Activated CD8-positive, alpha-beta memory T cell treated with anti-CD3 and anti-CD28 coated beads, Interleukin-2, amount 50 U/mL, for 48 hours (primary cell): ENCODE results near the gene OPCML.

ENCODE experiments used
- DNase-seq: peaks from one replicate; pipeline ENCODE4 v3.0.0-alpha.2; 2020

OPCML gene

GRCh38 chr11:133015457-133015856 is 516.8 kb downstream of the OPCML start:
- DNase-seq: no peak

DNA sequence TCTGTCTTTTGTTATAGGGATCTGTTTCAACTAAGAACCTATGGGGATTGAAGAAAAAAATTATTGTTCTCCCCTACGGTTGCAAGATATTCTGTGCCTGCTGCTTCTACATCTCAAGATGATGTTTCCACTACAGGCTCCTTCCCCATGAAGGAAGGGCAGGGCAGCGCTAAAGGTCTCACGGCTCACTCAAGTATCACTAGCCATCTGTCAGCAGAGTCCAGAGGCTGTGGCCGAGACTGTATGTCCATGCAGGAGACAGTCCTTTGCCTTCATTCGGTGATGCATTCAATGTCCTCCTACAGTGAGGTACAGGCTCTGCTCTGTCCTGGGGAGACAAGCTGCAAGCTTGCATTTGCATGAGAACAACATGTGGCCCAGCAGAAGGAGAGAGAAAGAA is 518.0 kb downstream of the OPCML start:
- DNase-seq: no peak

- DNase-seq: no peak
Measured at GRCh38 chr11:133012803-133013202, 519.5 kb downstream of the OPCML start.

GRCh38 chr11:133011604-133012003 is 520.7 kb downstream of the OPCML start:
- DNase-seq: no peak

DNA sequence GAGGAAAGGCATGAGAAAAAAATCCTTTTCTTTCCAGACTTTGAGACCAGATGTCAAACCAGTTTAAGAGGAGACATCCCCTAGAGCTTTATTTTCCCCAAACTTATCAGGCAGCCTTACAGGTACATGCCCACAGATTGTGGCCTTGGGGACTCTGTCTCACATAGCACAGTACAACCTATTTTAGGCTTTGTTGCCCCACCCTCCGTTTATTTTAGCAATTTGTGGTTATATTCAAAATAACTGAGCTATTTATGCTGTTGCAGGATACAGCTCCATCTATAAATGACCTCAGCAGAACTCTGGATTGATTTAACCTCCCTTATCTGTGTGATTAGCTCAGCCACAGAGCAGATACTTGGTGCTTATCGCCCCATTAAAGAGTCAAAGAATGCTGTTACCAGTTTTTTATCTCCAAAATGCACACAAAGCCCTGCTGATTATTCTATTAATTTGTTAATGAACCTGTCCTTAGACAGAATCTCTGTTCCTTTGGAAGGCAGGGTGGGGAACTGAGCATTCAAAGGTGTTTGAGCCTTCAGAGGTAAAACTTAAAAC is 525.2 kb downstream of the OPCML start:
- no peak for DNase-seq

DNA sequence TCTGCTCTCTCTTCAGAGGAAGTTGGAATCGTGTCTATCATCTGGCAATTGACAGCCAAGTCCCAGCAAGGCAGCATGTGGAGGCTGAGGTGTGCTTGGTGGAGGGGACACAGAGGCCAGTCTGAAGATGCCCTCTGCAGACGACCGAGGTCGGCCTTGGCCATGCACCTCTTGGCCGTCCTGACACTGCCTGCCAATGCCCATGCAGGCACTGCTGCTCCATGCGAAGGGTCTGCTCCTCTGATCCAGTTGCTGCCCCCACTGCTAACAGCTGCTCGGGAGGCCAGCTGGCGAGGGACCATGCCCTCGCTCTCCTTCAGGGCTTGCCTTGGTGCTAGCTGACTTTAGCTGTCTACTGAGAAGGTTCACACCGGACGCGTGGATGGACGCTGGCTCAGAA is 527.9 kb downstream of the OPCML start:
- no peak for DNase-seq

GRCh38 chr11:132999516-132999915 is 532.8 kb downstream of the OPCML start:
- no peak for DNase-seq

- no peak for DNase-seq
Measured at GRCh38 chr11:132999031-132999430, 533.3 kb downstream of the OPCML start.

- no peak for DNase-seq
Measured at GRCh38 chr11:132997396-132997795, 534.9 kb downstream of the OPCML start.

- no peak for DNase-seq
Measured at GRCh38 chr11:132994966-132995365, 537.3 kb downstream of the OPCML start.

GRCh38 chr11:132993991-132994502 is 538.3 kb downstream of the OPCML start:
- DNase-seq: no peak

DNA sequence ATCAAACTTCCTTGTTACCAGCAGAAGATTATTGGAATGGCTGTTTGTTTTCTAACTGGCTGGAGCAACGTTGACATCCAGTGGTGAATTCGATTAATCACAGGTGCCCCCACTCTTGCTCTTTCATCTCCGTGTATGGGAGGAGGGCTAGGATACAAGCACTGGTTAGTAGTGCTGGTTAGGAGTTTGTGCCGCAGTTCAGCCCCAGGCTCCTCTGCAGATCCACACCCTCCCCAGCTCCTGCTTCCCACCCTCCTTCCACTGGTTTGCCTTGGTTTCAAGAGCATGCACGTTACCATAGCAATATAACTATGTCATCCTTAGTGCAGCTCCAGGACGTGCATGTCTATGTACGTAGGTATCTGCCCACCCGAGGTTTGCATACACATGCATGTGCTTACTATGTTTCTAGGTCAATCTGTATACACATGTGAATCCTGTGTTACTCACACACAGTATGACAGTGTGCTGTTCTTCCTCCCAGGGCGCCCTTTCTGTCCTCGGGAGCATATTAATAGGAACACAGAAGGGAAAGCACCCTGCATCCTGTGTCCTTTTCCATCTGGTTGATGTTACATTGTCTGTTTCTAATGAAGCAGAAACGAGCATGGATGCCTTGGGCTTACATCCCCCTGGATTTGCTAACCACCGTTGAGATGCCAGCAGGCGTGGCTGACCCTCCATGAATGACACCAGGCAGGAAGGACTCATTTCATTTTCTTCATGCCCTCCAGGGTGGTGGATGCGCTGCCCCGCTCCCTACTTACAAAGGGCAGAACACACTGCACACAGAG is 539.3 kb downstream of the OPCML start:
- DNase-seq: no peak

DNA sequence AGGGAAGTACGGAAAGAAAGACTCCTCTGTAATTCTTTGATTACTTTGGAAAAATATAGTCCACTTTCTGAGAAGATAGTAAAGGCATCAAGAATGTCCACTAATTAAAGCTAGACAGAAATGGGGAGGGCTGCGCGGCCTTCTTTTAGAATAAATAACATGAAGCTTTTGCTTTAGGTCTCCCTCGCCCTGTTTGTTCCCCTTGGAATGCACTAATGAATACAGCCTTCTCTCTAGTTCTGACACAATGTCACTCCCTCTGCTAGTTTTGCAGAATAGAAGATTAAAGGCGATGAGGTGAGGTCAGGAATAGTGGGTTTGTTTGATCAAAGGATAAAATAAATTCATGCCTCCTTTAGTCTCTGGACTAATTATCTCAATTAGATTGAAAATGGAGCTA is 543.9 kb downstream of the OPCML start:
- no peak for DNase-seq

- DNase-seq: no peak
Measured at GRCh38 chr11:132987936-132988335, 544.4 kb downstream of the OPCML start.

DNA sequence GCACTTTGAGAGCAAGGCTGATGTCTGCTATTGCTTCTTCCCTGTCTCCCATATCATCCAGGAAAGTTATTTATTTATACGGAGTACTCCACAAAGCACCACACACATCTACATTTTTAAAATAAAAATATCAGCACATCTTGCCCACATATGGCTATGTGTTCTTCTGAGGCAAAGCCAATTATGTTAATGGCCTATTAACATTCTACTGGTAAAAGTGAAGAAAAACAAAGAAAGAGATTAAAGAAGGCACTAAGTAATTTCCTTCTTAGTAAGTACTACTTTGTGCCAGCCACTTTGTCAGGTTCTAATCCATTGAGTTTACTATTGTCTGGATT is 548.7 kb downstream of the OPCML start:
- DNase-seq: no peak

- no peak for DNase-seq
Measured at GRCh38 chr11:132982772-132983640, 549.3 kb downstream of the OPCML start.

DNA sequence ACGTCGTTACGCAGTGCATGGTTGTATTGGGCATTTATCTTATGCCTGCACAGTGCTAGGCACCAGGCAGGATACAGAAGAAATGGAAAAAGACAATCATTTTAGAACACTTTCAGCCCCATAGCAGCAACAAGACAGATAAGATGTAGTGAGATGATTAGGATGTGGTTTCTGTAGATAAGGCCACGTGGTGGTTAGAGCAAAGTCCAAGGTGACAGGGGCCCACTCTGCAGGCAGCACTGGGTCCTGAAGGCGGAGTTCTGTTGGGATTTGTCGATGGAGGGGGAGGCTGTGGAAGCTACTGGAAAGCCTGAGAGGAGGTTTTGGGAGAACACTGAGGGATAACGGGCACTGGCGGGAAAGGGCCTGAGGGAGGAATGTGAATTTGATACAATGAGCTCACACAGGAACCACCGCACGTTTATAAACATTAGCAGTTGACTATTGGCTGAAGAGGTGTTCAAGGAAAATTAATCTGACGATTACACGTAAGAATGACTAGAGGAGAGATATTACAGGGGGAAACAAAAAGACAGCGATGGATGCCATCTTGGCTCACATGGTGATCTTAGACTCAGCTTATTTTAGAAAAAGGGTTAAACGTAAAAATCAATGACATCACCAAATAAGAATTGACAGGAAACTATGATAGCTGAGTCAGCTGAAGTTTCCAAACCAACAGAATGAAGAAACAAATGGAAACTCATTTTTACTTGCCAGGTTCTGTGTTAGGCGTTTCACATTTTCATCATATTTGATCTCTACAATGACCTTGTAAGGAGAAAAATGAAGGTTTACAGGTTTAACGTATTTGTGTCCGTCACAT is 551.0 kb downstream of the OPCML start:
- no peak for DNase-seq

DNA sequence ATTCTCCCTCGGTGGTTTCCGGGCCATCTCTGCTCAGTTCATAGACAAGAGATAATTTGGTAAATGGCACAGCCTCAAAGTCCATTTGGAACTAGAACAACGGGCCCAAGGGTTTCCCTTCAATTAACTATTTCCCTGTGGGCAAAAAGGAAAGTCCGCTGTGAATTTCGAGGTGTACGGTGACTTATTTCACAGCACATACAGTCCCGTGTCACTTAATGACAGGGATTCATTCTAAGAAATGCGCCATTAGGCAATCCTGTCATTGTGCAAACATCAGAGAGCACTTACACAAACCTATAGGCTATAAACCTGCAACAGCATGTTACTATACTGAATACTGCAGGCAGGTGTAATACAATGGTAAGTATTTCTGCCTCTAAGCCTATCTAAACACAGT is 551.6 kb downstream of the OPCML start:
- no peak for DNase-seq

- DNase-seq: no peak
Measured at GRCh38 chr11:132977746-132978145, 554.6 kb downstream of the OPCML start.

GRCh38 chr11:132977241-132977640 is 555.1 kb downstream of the OPCML start:
- no peak for DNase-seq

- no peak for DNase-seq
Measured at GRCh38 chr11:132976115-132976514, 556.2 kb downstream of the OPCML start.

- DNase-seq: no peak
Measured at GRCh38 chr11:132973686-132974085, 558.6 kb downstream of the OPCML start.

DNA sequence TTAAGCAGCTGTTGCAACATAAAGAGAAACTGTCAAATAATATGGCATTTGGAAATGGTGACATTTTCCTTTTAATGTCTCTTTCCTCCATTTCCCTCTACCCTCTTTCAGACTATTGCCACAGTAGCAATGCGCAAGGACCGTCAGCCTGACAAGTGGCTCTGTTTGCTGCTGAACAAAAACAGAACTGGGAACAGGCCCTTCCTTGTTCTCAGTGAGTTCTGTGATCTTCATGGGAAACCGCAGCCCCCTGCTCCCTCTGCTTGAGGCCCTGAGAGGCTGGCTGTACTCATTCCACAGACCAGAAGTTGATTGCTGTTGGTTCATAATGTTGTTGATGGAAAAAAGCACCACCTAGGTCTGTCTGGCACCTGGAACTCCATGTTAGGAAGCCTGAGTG is 559.7 kb downstream of the OPCML start:
- DNase-seq: no peak
